IMR-90 (cell line): ENCODE data around the gene STRN4. TPM values are rescaled to one million over a fixed set of nuclear protein-coding genes. Genes with fewer than 3 reads are reported as not detected.

ENCODE experiments used
- ATAC-seq: fragments of 200-7000 bp; cut with Tn5 transposase; 2 replicates; pipeline ENCODE4 v1.9.1; 2020; ENCODE audit warnings: low read depth, mild to moderate bottlenecking, moderate library complexity
- BruUV-seq: library from RNA; stranded (reverse); fragments of 400-500 nt; replicated peaks from 2 replicates; lab custom pipeline; 2021; lab: Mats Ljungman, UMichigan
- CTCF ChIA-PET: fragments of 300-600 bp; formaldehyde crosslinking; extraction: SDS; loops from one replicate; lab custom pipeline; 2021; ENCODE audit warnings: antibody characterized with exemption; lab: Yijun Ruan, JAX
- POLR2A ChIA-PET: fragments of 300-600 bp; sonication (Branson Sonifier 250); formaldehyde crosslinking; loops from one replicate; lab custom pipeline; 2022; ENCODE audit warnings: antibody characterized with exemption; ENCODE audit not compliant: unreplicated experiment; lab: Charles Lee
- DNase-seq: peaks from one replicate; pipeline ENCODE4 v3.0.0; 2013
- H2AFZ ChIP-seq: replicated peaks from 2 replicates; pipeline ENCODE3; 2013; ENCODE audit warnings: low read length, mild to moderate bottlenecking; ENCODE audit not compliant: poor library complexity
- H2AK5ac ChIP-seq: 2 replicates; pipeline ENCODE4 v1.6.1; 2013; ENCODE audit warnings: low read depth, low read length, inconsistent platforms
- H2AK9ac ChIP-seq: replicated peaks from 2 replicates; pipeline ENCODE3; 2013; ENCODE audit warnings: mild to moderate bottlenecking, low read depth, low read length, moderate library complexity; ENCODE audit not compliant: poor library complexity
- H2BK120ac ChIP-seq: 2 replicates; pipeline ENCODE4 v1.6.1; 2013; ENCODE audit warnings: low read depth, low read length, inconsistent platforms
- H2BK15ac ChIP-seq: 3 replicates; pipeline ENCODE4 v1.6.1; 2013; ENCODE audit warnings: low read depth, low read length, inconsistent platforms
- H2BK20ac ChIP-seq: 2 replicates; pipeline ENCODE4 v1.6.1; 2013; ENCODE audit warnings: low read depth, mild to moderate bottlenecking, inconsistent platforms, low read length, moderate library complexity
- H2BK5ac ChIP-seq: 2 replicates; pipeline ENCODE4 v1.6.1; 2013; ENCODE audit warnings: mild to moderate bottlenecking, low read depth, low read length, inconsistent platforms; ENCODE audit not compliant: poor library complexity, severe bottlenecking
- H3K14ac ChIP-seq: replicated peaks from 2 replicates; pipeline ENCODE4 v1.6.1; 2013; ENCODE audit warnings: low read depth, low read length, inconsistent platforms
- H3K18ac ChIP-seq: 2 replicates; pipeline ENCODE4 v1.6.1; 2013; ENCODE audit warnings: low read depth, low read length, control low read depth
- H3K23ac ChIP-seq: 2 replicates; pipeline ENCODE4 v1.6.1; 2013; ENCODE audit warnings: low read depth, low read length, inconsistent platforms
- H3K27ac ChIP-seq: 2 replicates; pipeline ENCODE4 v1.5.1; 2013; ENCODE audit warnings: mild to moderate bottlenecking, control low read depth, low read length; ENCODE audit not compliant: insufficient read depth
- H3K27me3 ChIP-seq: 2 replicates; pipeline ENCODE4 v1.6.1; 2013; ENCODE audit warnings: low read length; ENCODE audit not compliant: control insufficient read depth, insufficient read depth
- H3K36me3 ChIP-seq: 2 replicates; pipeline ENCODE4 v1.6.1; 2013; ENCODE audit warnings: low read length, mixed read lengths; ENCODE audit not compliant: control insufficient read depth, insufficient read depth
- H3K4ac ChIP-seq: 2 replicates; pipeline ENCODE4 v1.6.1; 2013; ENCODE audit warnings: low read depth, low read length, inconsistent platforms
- H3K4me1 ChIP-seq: 2 replicates; pipeline ENCODE4 v1.6.1; 2013; ENCODE audit warnings: low read length, mixed read lengths; ENCODE audit not compliant: control insufficient read depth, insufficient read depth
- H3K4me2 ChIP-seq: 2 replicates; pipeline ENCODE4 v1.6.1; 2013; ENCODE audit warnings: low read depth, mild to moderate bottlenecking, control low read depth, low read length, moderate library complexity
- H3K4me3 ChIP-seq: 2 replicates; pipeline ENCODE4 v1.5.1; 2013; ENCODE audit warnings: low read depth, mild to moderate bottlenecking, control low read depth, low read length, moderate library complexity; ENCODE audit not compliant: insufficient read depth
- H3K56ac ChIP-seq: 2 replicates; pipeline ENCODE4 v1.6.1; 2013; ENCODE audit warnings: low read length, inconsistent platforms; ENCODE audit not compliant: insufficient read depth; ENCODE audit errors: extremely low read depth
- H3K79me1 ChIP-seq, 2 experiments: 2 replicates each; pipeline ENCODE4 v1.6.1; 2013; ENCODE audit warnings: low read length in 2 of 2, inconsistent platforms in 1 of 2, low read depth in 1 of 2
- H3K9ac ChIP-seq: 2 replicates; pipeline ENCODE4 v1.6.1; 2013; ENCODE audit warnings: low read depth, low read length, control low read depth
- H3K9me1 ChIP-seq: 2 replicates; pipeline ENCODE4 v1.6.1; 2013; ENCODE audit warnings: low read length, inconsistent platforms; ENCODE audit not compliant: insufficient read depth
- H3K9me3 ChIP-seq: 2 replicates; pipeline ENCODE4 v1.6.1; 2013; ENCODE audit warnings: low read length; ENCODE audit not compliant: control insufficient read depth, insufficient read depth
- H4K20me1 ChIP-seq: 2 replicates; pipeline ENCODE4 v1.6.1; 2013; ENCODE audit warnings: low read length, inconsistent platforms; ENCODE audit not compliant: insufficient read depth
- H4K5ac ChIP-seq: 2 replicates; pipeline ENCODE4 v1.6.1; 2013; ENCODE audit warnings: mild to moderate bottlenecking, low read depth, low read length, control low read depth
- H4K8ac ChIP-seq, 2 experiments: 2 replicates each; pipeline ENCODE4 v1.6.1; 2013; ENCODE audit warnings: low read depth in 2 of 2, low read length in 2 of 2, control low read depth in 1 of 2, inconsistent platforms in 1 of 2
- H4K91ac ChIP-seq: 2 replicates; pipeline ENCODE4 v1.6.1; 2013; ENCODE audit warnings: low read depth, low read length, inconsistent platforms; ENCODE audit not compliant: insufficient read depth
- BHLHE40 ChIP-seq: fragments of 150-350 bp; IDR thresholded peaks from 2 replicates; pipeline ENCODE4 v1.6.1; 2016; ENCODE audit warnings: mild to moderate bottlenecking, low read depth, low read length
- CEBPB ChIP-seq: IDR thresholded peaks from 2 replicates; pipeline ENCODE4 v1.6.1; 2012; ENCODE audit warnings: low read depth, low read length, improper control_type of control experiment
- MAFK ChIP-seq: IDR thresholded peaks from 2 replicates; pipeline ENCODE4 v1.6.1; 2012; ENCODE audit warnings: low read depth, low read length, improper control_type of control experiment
- MAZ ChIP-seq: IDR thresholded peaks from 2 replicates; pipeline ENCODE4 v1.6.1; 2012; ENCODE audit warnings: low read depth, mild to moderate bottlenecking, low read length, improper control_type of control experiment, moderate library complexity, borderline replicate concordance
- MXI1 ChIP-seq: IDR thresholded peaks from 2 replicates; pipeline ENCODE4 v1.6.1; 2012; ENCODE audit warnings: low read depth, mild to moderate bottlenecking, low read length, moderate library complexity, borderline replicate concordance
- NFE2L2 ChIP-seq: fragments of 150-350 bp; IDR thresholded peaks from 2 replicates; pipeline ENCODE4 v1.6.1; 2016; ENCODE audit warnings: low read depth, mild to moderate bottlenecking, low read length
- POLR2A ChIP-seq: IDR thresholded peaks from 2 replicates; pipeline ENCODE4 v1.6.1; 2012; ENCODE audit warnings: mild to moderate bottlenecking, low read depth, low read length
- RAD21 ChIP-seq: IDR thresholded peaks from 2 replicates; pipeline ENCODE4 v1.6.1; 2012; ENCODE audit warnings: low read length, improper control_type of control experiment
- RCOR1 ChIP-seq: IDR thresholded peaks from 2 replicates; pipeline ENCODE4 v1.6.1; 2012; ENCODE audit warnings: mild to moderate bottlenecking, low read length, improper control_type of control experiment; ENCODE audit not compliant: insufficient replicate concordance
- RFX5 ChIP-seq: IDR thresholded peaks from 2 replicates; pipeline ENCODE4 v1.8.0; 2012; ENCODE audit warnings: low read depth, mild to moderate bottlenecking, low read length, moderate library complexity
- SMC3 ChIP-seq: fragments of 150-350 bp; IDR thresholded peaks from 2 replicates; pipeline ENCODE4 v1.6.1; 2016; ENCODE audit warnings: low read depth, mild to moderate bottlenecking, antibody characterized with exemption, low read length, moderate library complexity
- WGBS, 2 experiments: methylation state at CpG; one replicate each; pipeline versions ENCODE4 v1.1.5 to v1.1.7; 2013; ENCODE audit warnings: missing lambda C conversion rate in 2 of 2; ENCODE audit not compliant: insufficient read length in 1 of 2; ENCODE audit errors: extremely low coverage in 2 of 2; 5-methylcytosine and 5-hydroxymethylcytosine counted together
- dilution Hi-C: fragments of 300-500 bp; cut with HindIII; formaldehyde crosslinking; loops from one replicate; pipeline ENCODE4 v1.14.3; 2018; ENCODE audit warnings: low sequenced_read_pairs; ENCODE audit not compliant: unreplicated experiment
- in situ Hi-C: fragments of 300-500 bp; cut with MboI; formaldehyde crosslinking; loops from 3 replicates; pipeline ENCODE4 v1.14.3; 2019; ENCODE audit warnings: low sequenced_read_pairs, inconsistent platforms, mixed read lengths
- intact Hi-C: fragments of 100-400 bp; cut with micrococcal nuclease; formaldehyde crosslinking; loops from 2 replicates; pipeline ENCODE4 v1.10.0; 2022
- polyA plus RNA-seq, 3 experiments: library from polyadenylated mRNA; depleted of rRNA; stranded (reverse); fragments of >200 nt; gene quantifications; 2 replicates each; pipeline ENCODE4 v1.2.3, GENCODE V29; 2012; ENCODE audit warnings: low replicate concordance in 1 of 3
- total RNA-seq: library from RNA; depleted of rRNA; stranded (reverse); fragments of >200 nt; gene quantifications from 2 replicates; pipeline ENCODE4 v1.2.3, GENCODE V29; 2012
- TF ChIP-seq, protein P1 (sequence below): fragments of 150-350 bp; IDR thresholded peaks from 2 replicates; pipeline ENCODE4 v1.6.1; 2017; ENCODE audit warnings: mild to moderate bottlenecking, antibody characterized with exemption, low read length, low read depth
- TF ChIP-seq, protein P2 (sequence below): conservative IDR thresholded peaks from 2 replicates; pipeline ENCODE4 v1.5.1; 2012; ENCODE audit warnings: mild to moderate bottlenecking, low read depth, low read length, improper control_type of control experiment
- TF ChIP-seq, protein P3 (sequence below): fragments of 150-350 bp; IDR thresholded peaks from 2 replicates; pipeline ENCODE4 v1.6.1; 2016; ENCODE audit warnings: low read depth, mild to moderate bottlenecking, low read length, moderate library complexity, borderline replicate concordance

Gene STRN4
- total and polyA plus RNA-seq, 2 of the 4 experiments (the other 2 are of a cell fraction), result 36.7 to 112 TPM

DNA sequence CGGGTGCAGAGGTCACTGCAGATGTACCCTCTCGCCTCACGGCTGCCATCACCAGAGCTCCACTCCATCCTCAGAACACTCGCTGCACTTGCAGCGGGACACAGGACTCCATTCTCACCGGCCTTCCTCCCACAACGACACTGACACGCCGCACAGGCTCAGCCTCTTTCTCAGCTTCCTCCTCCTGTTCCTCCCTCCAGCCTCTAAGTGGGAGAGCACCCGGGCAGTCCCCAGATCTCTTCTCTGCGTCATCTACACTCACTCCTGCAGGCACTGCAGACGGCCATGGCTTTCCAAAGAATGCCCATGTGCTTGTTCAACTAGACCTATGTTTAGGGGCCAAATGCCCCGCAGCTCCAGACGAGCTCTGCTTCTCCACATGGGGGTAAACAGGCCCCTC is 14.7 kb downstream of the STRN4 start:
- POLR2A ChIA-PET, result no interaction called here
- H3K4me1 ChIP-seq, result peaks cover 18% of the 10 kb centered on the region

More for the DNA sequence above, 14.7 kb downstream of the STRN4 start:
- H3K4ac ChIP-seq, result peak overlapping the region; percentile 27; the same call in 1 of the 2 replicates
- WGBS, 2 experiments, result 86% methylated on average over 12 of the region's 14 CpGs; no CpG with 5 or more reads in 1 of the 2 experiments
- H2BK15ac ChIP-seq, result no peak overlapping the region
- ATAC-seq, result no peak
- peaks cover 63% of the 10 kb centered on the region for H3K36me3 ChIP-seq
- no peak overlapping the region for H3K18ac ChIP-seq
- no peak overlapping the region for H3K27ac ChIP-seq
- CTCF ChIA-PET, result no interaction called here
- H3K14ac ChIP-seq, result no peak overlapping the region
- H2AFZ ChIP-seq, result no peak overlapping the region
- no peaks in the 10 kb centered on the region for H3K9me3 ChIP-seq
- H2BK20ac ChIP-seq, result no peak overlapping the region
- H2BK120ac ChIP-seq, result peak overlapping the region; percentile 4; the same call in 1 of the 2 replicates
- no peak overlapping the region for H3K4me3 ChIP-seq
- H3K9me1 ChIP-seq, result peaks cover 19% of the 10 kb centered on the region
- H3K23ac ChIP-seq, result peak overlapping the region; percentile 22; the same call in 1 of the 2 replicates
- H3K4me2 ChIP-seq, result 0 out of 2 replicates have a peak overlapping the region, but pooled peaks have one; percentile 10
- TF ChIP-seq RCOR1 (no peak), BHLHE40 (no peak), CEBPB (no peak), RAD21 (no peak), SMC3 (no peak), MAFK (no peak), MXI1 (no peak), MAZ (no peak), RFX5 (no peak), POLR2A (no peak), NFE2L2 (no peak)
- TF ChIP-seq, protein P1, sequence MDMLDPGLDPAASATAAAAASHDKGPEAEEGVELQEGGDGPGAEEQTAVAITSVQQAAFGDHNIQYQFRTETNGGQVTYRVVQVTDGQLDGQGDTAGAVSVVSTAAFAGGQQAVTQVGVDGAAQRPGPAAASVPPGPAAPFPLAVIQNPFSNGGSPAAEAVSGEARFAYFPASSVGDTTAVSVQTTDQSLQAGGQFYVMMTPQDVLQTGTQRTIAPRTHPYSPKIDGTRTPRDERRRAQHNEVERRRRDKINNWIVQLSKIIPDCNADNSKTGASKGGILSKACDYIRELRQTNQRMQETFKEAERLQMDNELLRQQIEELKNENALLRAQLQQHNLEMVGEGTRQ, result no peak
- TF ChIP-seq, protein P2, sequence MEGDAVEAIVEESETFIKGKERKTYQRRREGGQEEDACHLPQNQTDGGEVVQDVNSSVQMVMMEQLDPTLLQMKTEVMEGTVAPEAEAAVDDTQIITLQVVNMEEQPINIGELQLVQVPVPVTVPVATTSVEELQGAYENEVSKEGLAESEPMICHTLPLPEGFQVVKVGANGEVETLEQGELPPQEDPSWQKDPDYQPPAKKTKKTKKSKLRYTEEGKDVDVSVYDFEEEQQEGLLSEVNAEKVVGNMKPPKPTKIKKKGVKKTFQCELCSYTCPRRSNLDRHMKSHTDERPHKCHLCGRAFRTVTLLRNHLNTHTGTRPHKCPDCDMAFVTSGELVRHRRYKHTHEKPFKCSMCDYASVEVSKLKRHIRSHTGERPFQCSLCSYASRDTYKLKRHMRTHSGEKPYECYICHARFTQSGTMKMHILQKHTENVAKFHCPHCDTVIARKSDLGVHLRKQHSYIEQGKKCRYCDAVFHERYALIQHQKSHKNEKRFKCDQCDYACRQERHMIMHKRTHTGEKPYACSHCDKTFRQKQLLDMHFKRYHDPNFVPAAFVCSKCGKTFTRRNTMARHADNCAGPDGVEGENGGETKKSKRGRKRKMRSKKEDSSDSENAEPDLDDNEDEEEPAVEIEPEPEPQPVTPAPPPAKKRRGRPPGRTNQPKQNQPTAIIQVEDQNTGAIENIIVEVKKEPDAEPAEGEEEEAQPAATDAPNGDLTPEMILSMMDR, result no peak
- TF ChIP-seq, protein P3, sequence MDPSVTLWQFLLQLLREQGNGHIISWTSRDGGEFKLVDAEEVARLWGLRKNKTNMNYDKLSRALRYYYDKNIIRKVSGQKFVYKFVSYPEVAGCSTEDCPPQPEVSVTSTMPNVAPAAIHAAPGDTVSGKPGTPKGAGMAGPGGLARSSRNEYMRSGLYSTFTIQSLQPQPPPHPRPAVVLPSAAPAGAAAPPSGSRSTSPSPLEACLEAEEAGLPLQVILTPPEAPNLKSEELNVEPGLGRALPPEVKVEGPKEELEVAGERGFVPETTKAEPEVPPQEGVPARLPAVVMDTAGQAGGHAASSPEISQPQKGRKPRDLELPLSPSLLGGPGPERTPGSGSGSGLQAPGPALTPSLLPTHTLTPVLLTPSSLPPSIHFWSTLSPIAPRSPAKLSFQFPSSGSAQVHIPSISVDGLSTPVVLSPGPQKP, result no peak
- H2AK5ac ChIP-seq, result peak overlapping the region; percentile 78; the same call in 1 of the 2 replicates
- H2AK9ac ChIP-seq, result peak overlapping the region; percentile 73
- H3K79me1 ChIP-seq, result peaks cover 38 to 86% of the 10 kb centered on the region in 2 experiments
- H2BK5ac ChIP-seq, result no peak overlapping the region
- H4K91ac ChIP-seq, result peak overlapping the region; percentile 6; the same call in 1 of the 2 replicates
- H4K8ac ChIP-seq, result 0 out of 4 replicates have a peak overlapping the region, but pooled peaks of 1 of the 2 experiments have one; percentile 6
- H4K5ac ChIP-seq, result no peak overlapping the region
- dilution Hi-C loops (no loop called here), intact Hi-C loops (no loop called here), in situ Hi-C loops (no loop called here)
- BruUV-seq, result no TSS peak
- no peak overlapping the region for H3K9ac ChIP-seq
- H3K27me3 ChIP-seq, result no peaks in the 10 kb centered on the region
- no peak overlapping the region for H3K56ac ChIP-seq
- peaks cover 81% of the 10 kb centered on the region for H4K20me1 ChIP-seq
- DNase-seq, result no peak
